ENCODE results near the gene UBE2E2. TPM values are rescaled to one million over a fixed set of nuclear protein-coding genes. Genes with fewer than 3 reads are reported as not detected.

The UBE2E2 gene
- total RNA-seq, 1 donor from 2014 or later = 115 TPM

DNA sequence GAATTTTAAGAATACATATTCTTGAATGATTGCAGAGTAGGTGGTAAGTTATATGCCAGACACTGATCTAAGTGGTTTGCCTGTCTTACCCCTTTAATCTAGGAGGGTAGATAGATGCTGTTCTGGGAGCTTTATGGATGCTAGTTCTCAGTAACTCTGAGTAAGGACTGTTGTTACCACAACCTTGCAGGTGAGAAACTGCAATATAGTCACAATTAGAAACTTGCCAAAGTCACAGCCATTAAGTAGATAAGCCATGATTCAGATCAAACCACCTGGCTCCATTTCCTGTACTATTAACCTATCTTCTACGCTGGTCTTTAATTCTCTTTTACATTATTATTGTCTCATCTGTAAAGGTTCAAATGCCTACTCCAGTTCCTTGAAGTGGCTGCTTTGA is 46.8 kb downstream of the UBE2E2 start:
- no peak overlapping the region for H3K9ac ChIP-seq (ENCODE audit: low read depth in 1 of 3, low read length in 3 of 3)
- H3K4me1 ChIP-seq (ENCODE audit: control insufficient read depth in 3 of 3, insufficient read depth in 3 of 3, low read length in 3 of 3) = peaks cover 0 to 4% (median 2%) of the 10 kb centered on the region in 3 donors
- no peaks in the 10 kb centered on the region for H3K27me3 ChIP-seq (ENCODE audit: control insufficient read depth in 3 of 3, insufficient read depth in 3 of 3, low read length in 3 of 3)
- no peaks in the 10 kb centered on the region for H3K9me3 ChIP-seq (ENCODE audit: control insufficient read depth in 3 of 3, low read length in 3 of 3)
- no peaks in the 10 kb centered on the region for H3K36me3 ChIP-seq (ENCODE audit: control insufficient read depth in 3 of 3, insufficient read depth in 3 of 3, low read length in 3 of 3)
- no peak overlapping the region for H3K27ac ChIP-seq (ENCODE audit: low read depth, low read length)
- no peak overlapping the region for H3K4me3 ChIP-seq (ENCODE audit: low read length in 3 of 3)

DNA sequence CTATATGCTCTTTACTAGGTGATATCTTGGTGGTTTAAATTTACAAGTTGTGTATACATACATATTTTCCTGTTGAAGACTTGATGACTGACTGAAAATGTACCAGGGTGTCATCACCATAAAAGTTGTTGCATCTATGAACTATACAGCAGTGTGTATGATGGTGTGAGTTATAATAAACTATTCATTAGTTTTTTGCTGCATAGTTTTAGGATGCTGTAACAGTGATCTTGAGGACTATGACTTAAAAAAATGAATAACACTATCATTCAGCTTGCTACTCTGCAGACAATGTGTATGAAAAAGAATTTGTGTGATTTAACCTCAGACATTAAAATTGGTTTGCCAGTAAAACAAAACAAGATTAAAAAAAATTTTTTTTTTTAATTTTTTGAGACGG is 49.0 kb downstream of the UBE2E2 start:
- no peaks in the 10 kb centered on the region for H3K36me3 ChIP-seq (ENCODE audit: control insufficient read depth in 3 of 3, insufficient read depth in 3 of 3, low read length in 3 of 3)
- H3K9me3 ChIP-seq (ENCODE audit: control insufficient read depth in 3 of 3, low read length in 3 of 3) = no peaks in the 10 kb centered on the region
- H3K4me3 ChIP-seq (ENCODE audit: low read length in 3 of 3) = no peak overlapping the region
- H3K4me1 ChIP-seq (ENCODE audit: control insufficient read depth in 3 of 3, insufficient read depth in 3 of 3, low read length in 3 of 3) = peaks cover 2 to 13% (median 8%) of the 10 kb centered on the region in 3 donors
- no peak overlapping the region for H3K9ac ChIP-seq (ENCODE audit: low read depth in 1 of 3, low read length in 3 of 3)
- H3K27ac ChIP-seq (ENCODE audit: low read depth, low read length) = no peak overlapping the region
- H3K27me3 ChIP-seq (ENCODE audit: control insufficient read depth in 3 of 3, insufficient read depth in 3 of 3, low read length in 3 of 3) = no peaks in the 10 kb centered on the region

- no peaks in the 10 kb centered on the region for H3K27me3 ChIP-seq (ENCODE audit: control insufficient read depth in 3 of 3, insufficient read depth in 3 of 3, low read length in 3 of 3)
- no peak overlapping the region for H3K27ac ChIP-seq (ENCODE audit: low read depth, low read length)
- no peak overlapping the region for H3K9ac ChIP-seq (ENCODE audit: low read depth in 1 of 3, low read length in 3 of 3)
- H3K4me1 ChIP-seq (ENCODE audit: control insufficient read depth in 3 of 3, insufficient read depth in 3 of 3, low read length in 3 of 3) = peaks cover 0 to 13% (median 8%) of the 10 kb centered on the region in 3 donors
- no peak overlapping the region for H3K4me3 ChIP-seq (ENCODE audit: low read length in 3 of 3)
- H3K9me3 ChIP-seq (ENCODE audit: control insufficient read depth in 3 of 3, low read length in 3 of 3) = no peaks in the 10 kb centered on the region
- H3K36me3 ChIP-seq (ENCODE audit: control insufficient read depth in 3 of 3, insufficient read depth in 3 of 3, low read length in 3 of 3) = no peaks in the 10 kb centered on the region
Observed at GRCh38 chr3:23253214-23253613, 50.1 kb downstream of the UBE2E2 start.

DNA sequence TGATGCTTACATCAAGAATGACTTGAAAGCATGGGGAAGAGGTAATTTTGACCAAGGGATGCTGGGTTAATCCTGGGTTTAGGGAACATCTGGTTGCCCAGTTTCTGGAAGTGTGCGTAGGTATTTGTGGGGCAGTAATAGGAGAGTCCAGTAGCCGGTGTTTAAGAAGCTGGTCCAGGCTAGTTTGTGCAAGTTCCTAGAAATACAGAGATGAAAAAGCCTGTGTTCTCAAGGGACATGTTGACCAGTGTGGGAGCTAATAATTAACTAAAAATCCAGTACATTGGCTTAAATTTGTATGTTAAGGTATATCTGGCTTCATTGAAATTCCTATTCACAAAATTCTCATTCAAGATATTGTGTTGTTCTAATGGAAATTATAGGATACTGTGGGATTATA is 51.2 kb downstream of the UBE2E2 start:
- peaks cover 0 to 13% (median 4%) of the 10 kb centered on the region in 3 donors for H3K4me1 ChIP-seq (ENCODE audit: control insufficient read depth in 3 of 3, insufficient read depth in 3 of 3, low read length in 3 of 3)
- no peak overlapping the region for H3K9ac ChIP-seq (ENCODE audit: low read depth in 1 of 3, low read length in 3 of 3)
- H3K27me3 ChIP-seq (ENCODE audit: control insufficient read depth in 3 of 3, insufficient read depth in 3 of 3, low read length in 3 of 3) = no peaks in the 10 kb centered on the region
- H3K4me3 ChIP-seq (ENCODE audit: low read length in 3 of 3) = no peak overlapping the region
- H3K36me3 ChIP-seq (ENCODE audit: control insufficient read depth in 3 of 3, insufficient read depth in 3 of 3, low read length in 3 of 3) = no peaks in the 10 kb centered on the region
- no peak overlapping the region for H3K27ac ChIP-seq (ENCODE audit: low read depth, low read length)
- H3K9me3 ChIP-seq (ENCODE audit: control insufficient read depth in 3 of 3, low read length in 3 of 3) = no peaks in the 10 kb centered on the region

DNA sequence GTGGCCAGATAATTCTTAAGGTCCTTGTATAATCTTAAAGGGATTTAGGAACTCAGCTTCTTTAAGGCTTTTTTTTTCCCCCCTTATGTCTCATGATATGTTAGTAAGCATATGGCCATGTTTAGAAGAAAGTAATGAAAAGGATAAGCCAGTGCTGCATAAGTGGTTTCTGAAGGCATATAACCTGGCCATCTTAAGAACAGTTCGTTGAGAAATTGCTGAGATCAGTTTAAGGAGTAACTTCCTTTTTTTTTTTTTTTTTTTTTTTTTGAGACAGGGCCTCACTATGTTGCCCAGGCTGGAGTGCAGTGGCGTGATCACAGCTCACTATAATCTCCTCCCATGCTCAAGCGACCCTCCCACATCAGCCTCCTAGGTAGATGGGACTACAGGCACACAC is 51.7 kb downstream of the UBE2E2 start:
- Histone ChIP-seq H3K36me3 (ENCODE audit: control insufficient read depth in 3 of 3, insufficient read depth in 3 of 3, low read length in 3 of 3) (no peaks in the 10 kb centered on the region), H3K4me3 (ENCODE audit: low read length in 3 of 3) (no peak overlapping the region), H3K4me1 (ENCODE audit: control insufficient read depth in 3 of 3, insufficient read depth in 3 of 3, low read length in 3 of 3) (peaks cover 0 to 13% (median 4%) of the 10 kb centered on the region in 3 donors), H3K9me3 (ENCODE audit: control insufficient read depth in 3 of 3, low read length in 3 of 3) (no peaks in the 10 kb centered on the region), H3K27ac (ENCODE audit: low read depth, low read length) (no peak overlapping the region), H3K27me3 (ENCODE audit: control insufficient read depth in 3 of 3, insufficient read depth in 3 of 3, low read length in 3 of 3) (no peaks in the 10 kb centered on the region), H3K9ac (ENCODE audit: low read depth in 1 of 3, low read length in 3 of 3) (no peak overlapping the region)

DNA sequence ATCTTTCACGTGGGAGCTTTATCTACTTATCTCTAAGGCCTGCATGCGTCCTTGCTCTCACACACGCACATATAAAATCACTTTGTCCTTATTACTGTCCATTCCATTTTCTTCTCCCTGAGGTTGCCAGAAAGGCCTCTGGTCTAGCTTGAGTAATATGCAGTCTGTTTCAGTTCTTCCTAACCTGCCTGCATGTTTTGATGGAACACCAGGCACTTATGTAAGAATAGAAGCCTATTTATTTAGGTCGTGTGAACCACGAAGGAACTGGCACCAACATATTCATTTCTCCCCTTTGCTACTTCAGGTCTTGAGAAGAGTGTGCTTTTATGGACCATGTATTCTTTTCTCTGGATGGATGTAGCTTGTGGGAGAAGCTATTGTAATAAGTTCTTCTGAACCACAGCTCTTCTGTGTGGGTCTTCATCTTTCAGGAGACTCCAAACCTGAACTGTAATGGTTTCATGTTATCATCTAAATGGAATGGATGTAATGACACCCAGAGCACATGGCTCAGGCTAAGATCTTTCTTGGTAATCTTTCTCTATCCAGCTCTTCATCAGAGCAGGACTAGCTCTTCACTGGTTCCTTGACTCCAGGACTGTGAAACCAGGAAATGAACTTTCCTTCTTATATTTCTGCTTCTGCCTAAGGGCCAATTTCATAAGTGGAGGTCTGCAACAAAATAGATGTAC is 53.8 kb downstream of the UBE2E2 start:
- Histone ChIP-seq H3K4me1 (ENCODE audit: control insufficient read depth in 3 of 3, insufficient read depth in 3 of 3, low read length in 3 of 3) (peaks cover 0 to 16% (median 8%) of the 10 kb centered on the region in 3 donors), H3K36me3 (ENCODE audit: control insufficient read depth in 3 of 3, insufficient read depth in 3 of 3, low read length in 3 of 3) (no peaks in the 10 kb centered on the region), H3K9me3 (ENCODE audit: control insufficient read depth in 3 of 3, low read length in 3 of 3) (no peaks in the 10 kb centered on the region), H3K4me3 (ENCODE audit: low read length in 3 of 3) (no peak overlapping the region), H3K27me3 (ENCODE audit: control insufficient read depth in 3 of 3, insufficient read depth in 3 of 3, low read length in 3 of 3) (no peaks in the 10 kb centered on the region), H3K9ac (ENCODE audit: low read depth in 1 of 3, low read length in 3 of 3) (no peak overlapping the region), H3K27ac (ENCODE audit: low read depth, low read length) (peak overlapping the region; percentile 50)

DNA sequence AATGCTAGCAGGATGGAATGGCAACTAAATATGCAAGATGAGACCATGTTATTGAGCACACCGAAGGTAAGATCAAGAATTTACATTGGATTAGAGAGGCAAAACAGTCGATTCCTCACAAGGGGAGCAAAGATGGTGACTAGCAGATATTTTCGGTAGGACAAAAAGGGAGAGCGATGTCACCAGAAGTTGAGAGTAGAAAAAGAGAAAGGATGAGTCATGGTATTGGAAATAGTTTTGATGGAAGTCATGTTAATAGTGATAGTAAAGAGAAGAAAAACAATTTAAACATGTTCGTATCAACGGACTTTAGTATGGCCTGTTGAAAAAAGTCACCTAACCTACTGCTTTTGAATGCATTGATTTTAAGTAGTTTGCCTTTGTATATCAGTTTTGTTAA is 55.0 kb downstream of the UBE2E2 start:
- no peaks in the 10 kb centered on the region for H3K27me3 ChIP-seq (ENCODE audit: control insufficient read depth in 3 of 3, insufficient read depth in 3 of 3, low read length in 3 of 3)
- H3K9me3 ChIP-seq (ENCODE audit: control insufficient read depth in 3 of 3, low read length in 3 of 3) = no peaks in the 10 kb centered on the region
- no peaks in the 10 kb centered on the region for H3K36me3 ChIP-seq (ENCODE audit: control insufficient read depth in 3 of 3, insufficient read depth in 3 of 3, low read length in 3 of 3)
- no peak overlapping the region for H3K27ac ChIP-seq (ENCODE audit: low read depth, low read length)
- no peak overlapping the region for H3K9ac ChIP-seq (ENCODE audit: low read depth in 1 of 3, low read length in 3 of 3)
- H3K4me1 ChIP-seq (ENCODE audit: control insufficient read depth in 3 of 3, insufficient read depth in 3 of 3, low read length in 3 of 3) = peaks cover 0 to 16% (median 8%) of the 10 kb centered on the region in 3 donors
- H3K4me3 ChIP-seq (ENCODE audit: low read length in 3 of 3) = no peak overlapping the region

- no peaks in the 10 kb centered on the region for H3K27me3 ChIP-seq (ENCODE audit: control insufficient read depth in 3 of 3, insufficient read depth in 3 of 3, low read length in 3 of 3)
- peaks cover 0 to 16% (median 8%) of the 10 kb centered on the region in 3 donors for H3K4me1 ChIP-seq (ENCODE audit: control insufficient read depth in 3 of 3, insufficient read depth in 3 of 3, low read length in 3 of 3)
- no peak overlapping the region for H3K27ac ChIP-seq (ENCODE audit: low read depth, low read length)
- H3K36me3 ChIP-seq (ENCODE audit: control insufficient read depth in 3 of 3, insufficient read depth in 3 of 3, low read length in 3 of 3) = no peaks in the 10 kb centered on the region
- no peaks in the 10 kb centered on the region for H3K9me3 ChIP-seq (ENCODE audit: control insufficient read depth in 3 of 3, low read length in 3 of 3)
- H3K9ac ChIP-seq (ENCODE audit: low read depth in 1 of 3, low read length in 3 of 3) = no peak overlapping the region
- no peak overlapping the region for H3K4me3 ChIP-seq (ENCODE audit: low read length in 3 of 3)
Observed at GRCh38 chr3:23259515-23259914, 56.4 kb downstream of the UBE2E2 start.

DNA sequence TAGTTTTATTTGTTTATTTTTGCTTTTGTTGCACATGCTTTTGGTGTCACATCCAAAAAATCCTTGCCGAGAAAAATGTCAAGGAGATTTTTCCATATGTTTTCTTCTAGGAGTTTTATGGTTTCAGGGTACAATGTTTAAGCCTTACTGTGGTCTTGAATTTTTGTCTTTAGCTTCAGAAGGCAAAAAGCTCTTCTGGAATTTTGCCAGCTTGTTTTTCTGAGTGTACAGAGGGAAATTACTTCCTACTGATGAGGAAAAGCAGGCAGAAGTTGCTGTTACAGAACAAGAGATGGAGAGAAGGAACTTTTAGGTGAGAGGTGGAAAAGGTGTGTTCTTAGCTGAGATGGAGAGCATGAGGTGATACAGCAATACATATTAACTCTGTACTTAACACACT is 59.6 kb downstream of the UBE2E2 start:
- Histone ChIP-seq H3K27me3 (ENCODE audit: control insufficient read depth in 3 of 3, insufficient read depth in 3 of 3, low read length in 3 of 3) (no peaks in the 10 kb centered on the region), H3K4me1 (ENCODE audit: control insufficient read depth in 3 of 3, insufficient read depth in 3 of 3, low read length in 3 of 3) (peaks cover 0 to 3% (median 3%) of the 10 kb centered on the region in 3 donors), H3K36me3 (ENCODE audit: control insufficient read depth in 3 of 3, insufficient read depth in 3 of 3, low read length in 3 of 3) (no peaks in the 10 kb centered on the region), H3K9ac (ENCODE audit: low read depth in 1 of 3, low read length in 3 of 3) (no peak overlapping the region), H3K4me3 (ENCODE audit: low read length in 3 of 3) (no peak overlapping the region), H3K9me3 (ENCODE audit: control insufficient read depth in 3 of 3, low read length in 3 of 3) (no peaks in the 10 kb centered on the region), H3K27ac (ENCODE audit: low read depth, low read length) (no peak overlapping the region)

DNA sequence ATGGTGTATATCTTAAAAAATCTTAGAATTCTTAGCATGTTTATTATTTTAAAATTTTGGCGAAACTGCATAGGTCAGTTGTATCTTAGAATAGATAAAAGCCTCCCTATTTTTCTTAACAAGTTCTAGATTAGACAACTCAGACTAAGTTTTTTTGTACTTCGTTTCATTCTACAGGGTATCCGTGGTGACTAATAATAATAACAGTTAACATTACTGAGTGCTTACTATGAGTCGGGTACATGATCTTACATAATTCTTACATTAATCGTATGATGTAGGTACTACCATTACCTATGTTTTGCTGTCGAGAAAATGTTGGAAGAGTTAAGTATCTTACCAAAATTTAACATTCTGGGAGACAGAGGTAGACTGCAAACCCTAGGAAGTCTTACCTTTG is 60.7 kb downstream of the UBE2E2 start:
- H3K9me3 ChIP-seq (ENCODE audit: control insufficient read depth in 3 of 3, low read length in 3 of 3) = no peaks in the 10 kb centered on the region
- no peak overlapping the region for H3K4me3 ChIP-seq (ENCODE audit: low read length in 3 of 3)
- H3K36me3 ChIP-seq (ENCODE audit: control insufficient read depth in 3 of 3, insufficient read depth in 3 of 3, low read length in 3 of 3) = no peaks in the 10 kb centered on the region
- H3K4me1 ChIP-seq (ENCODE audit: control insufficient read depth in 3 of 3, insufficient read depth in 3 of 3, low read length in 3 of 3) = peaks cover 0 to 3% (median 3%) of the 10 kb centered on the region in 3 donors
- no peaks in the 10 kb centered on the region for H3K27me3 ChIP-seq (ENCODE audit: control insufficient read depth in 3 of 3, insufficient read depth in 3 of 3, low read length in 3 of 3)
- H3K27ac ChIP-seq (ENCODE audit: low read depth, low read length) = no peak overlapping the region
- no peak overlapping the region for H3K9ac ChIP-seq (ENCODE audit: low read depth in 1 of 3, low read length in 3 of 3)
